Measurements from ENCODE around the gene FBN1. TPM values are rescaled to one million over a fixed set of nuclear protein-coding genes. Genes with fewer than 3 reads are reported as not detected.

FBN1 gene
- polyA plus RNA-seq, 2 of the 4 experiments (the other 2 are of a cell fraction), result 6.3 to 9.4 TPM

DNA sequence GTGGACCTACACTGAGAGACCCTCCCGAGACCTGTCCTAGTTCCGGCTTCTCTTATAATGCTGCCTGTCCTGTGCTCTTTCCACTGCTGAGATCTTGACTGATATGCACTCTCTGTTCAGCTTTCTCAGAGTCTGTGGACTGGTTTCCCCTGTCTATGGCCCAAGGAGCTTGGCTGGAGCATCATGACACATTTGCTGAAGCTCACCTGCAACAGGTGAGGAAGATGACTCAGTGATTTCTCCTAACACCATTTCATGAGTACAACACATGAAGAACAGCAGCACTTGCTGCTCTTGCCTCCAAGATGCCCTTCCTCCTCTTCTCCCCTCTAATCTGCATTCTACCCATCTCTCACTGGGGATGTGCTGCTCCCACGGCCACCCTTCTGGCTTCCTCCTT, 222.2 kb downstream of the FBN1 start:
- no peak overlapping the region for H3K4me2 ChIP-seq
- CTCF ChIA-PET, result no interaction called here
- POLR2A ChIA-PET, result no interaction called here
- FAIRE-seq (no peak), ATAC-seq (no peak), DNase-seq (ENCODE audit: low read depth in 1 of 2, low spot score in 1 of 2) (no peak)
- H3K27ac ChIP-seq, result no peak overlapping the region
- no peak overlapping the region for H3K4me3 ChIP-seq
- no peaks in the 10 kb centered on the region for H3K4me1 ChIP-seq
- TF ChIP-seq TFCP2L1 (CRISPR knock-in tag; IDR thresholded peaks at IDR 0.05) (no peak), JUNB (IDR thresholded peaks at IDR 0.05) (no peak)
- no peaks in the 10 kb centered on the region for H3K9me3 ChIP-seq
- 75% methylated on average over 3 of the region's 3 CpGs for WGBS (ENCODE audit: missing lambda C conversion rate)

DNA sequence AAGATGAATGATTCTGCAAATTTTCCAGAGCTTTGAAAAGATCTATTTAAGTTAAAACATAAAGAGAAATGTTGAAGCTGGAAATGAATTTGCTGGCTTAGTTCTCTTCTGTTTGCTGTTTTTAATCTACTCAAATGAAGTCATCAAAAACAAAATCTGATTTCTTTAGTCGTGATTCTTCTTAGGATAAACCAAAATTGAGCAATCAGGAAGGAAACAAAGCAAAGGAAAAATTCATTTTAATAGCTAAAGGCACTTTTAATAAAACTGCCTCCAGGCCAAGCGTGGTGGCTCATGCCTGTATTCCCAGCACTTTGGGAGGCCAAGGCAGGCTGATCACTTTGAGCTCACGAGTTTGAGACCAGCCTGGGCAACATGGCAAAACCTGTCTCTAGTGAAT, 223.1 kb downstream of the FBN1 start:
- FAIRE-seq, result no peak
- no peak for ATAC-seq
- no peak overlapping the region for H3K4me2 ChIP-seq
- H3K4me1 ChIP-seq, result no peaks in the 10 kb centered on the region
- TF ChIP-seq HOXB5 (CRISPR knock-in tag; IDR thresholded peaks at IDR 0.05) (no peak), POLR2A (IDR thresholded peaks at IDR 0.05; ENCODE audit: low read length) (no peak), JUNB (IDR thresholded peaks at IDR 0.05) (no peak), HOXA7 (CRISPR knock-in tag; IDR thresholded peaks at IDR 0.05) (no peak), CBX8 (IDR thresholded peaks at IDR 0.05) (no peak), RAD21 (conservative IDR thresholded peaks at IDR 0.05 in 1 of 2, IDR thresholded peaks at IDR 0.05 in 1 of 2) (no peak), FOSB (CRISPR knock-in tag; IDR thresholded peaks at IDR 0.05) (no peak)
- TF ChIP-seq, protein P1, sequence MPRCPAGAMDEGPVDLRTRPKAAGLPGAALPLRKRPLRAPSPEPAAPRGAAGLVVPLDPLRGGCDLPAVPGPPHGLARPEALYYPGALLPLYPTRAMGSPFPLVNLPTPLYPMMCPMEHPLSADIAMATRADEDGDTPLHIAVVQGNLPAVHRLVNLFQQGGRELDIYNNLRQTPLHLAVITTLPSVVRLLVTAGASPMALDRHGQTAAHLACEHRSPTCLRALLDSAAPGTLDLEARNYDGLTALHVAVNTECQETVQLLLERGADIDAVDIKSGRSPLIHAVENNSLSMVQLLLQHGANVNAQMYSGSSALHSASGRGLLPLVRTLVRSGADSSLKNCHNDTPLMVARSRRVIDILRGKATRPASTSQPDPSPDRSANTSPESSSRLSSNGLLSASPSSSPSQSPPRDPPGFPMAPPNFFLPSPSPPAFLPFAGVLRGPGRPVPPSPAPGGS (IDR thresholded peaks at IDR 0.05), result no peak
- TF ChIP-seq, protein P2, sequence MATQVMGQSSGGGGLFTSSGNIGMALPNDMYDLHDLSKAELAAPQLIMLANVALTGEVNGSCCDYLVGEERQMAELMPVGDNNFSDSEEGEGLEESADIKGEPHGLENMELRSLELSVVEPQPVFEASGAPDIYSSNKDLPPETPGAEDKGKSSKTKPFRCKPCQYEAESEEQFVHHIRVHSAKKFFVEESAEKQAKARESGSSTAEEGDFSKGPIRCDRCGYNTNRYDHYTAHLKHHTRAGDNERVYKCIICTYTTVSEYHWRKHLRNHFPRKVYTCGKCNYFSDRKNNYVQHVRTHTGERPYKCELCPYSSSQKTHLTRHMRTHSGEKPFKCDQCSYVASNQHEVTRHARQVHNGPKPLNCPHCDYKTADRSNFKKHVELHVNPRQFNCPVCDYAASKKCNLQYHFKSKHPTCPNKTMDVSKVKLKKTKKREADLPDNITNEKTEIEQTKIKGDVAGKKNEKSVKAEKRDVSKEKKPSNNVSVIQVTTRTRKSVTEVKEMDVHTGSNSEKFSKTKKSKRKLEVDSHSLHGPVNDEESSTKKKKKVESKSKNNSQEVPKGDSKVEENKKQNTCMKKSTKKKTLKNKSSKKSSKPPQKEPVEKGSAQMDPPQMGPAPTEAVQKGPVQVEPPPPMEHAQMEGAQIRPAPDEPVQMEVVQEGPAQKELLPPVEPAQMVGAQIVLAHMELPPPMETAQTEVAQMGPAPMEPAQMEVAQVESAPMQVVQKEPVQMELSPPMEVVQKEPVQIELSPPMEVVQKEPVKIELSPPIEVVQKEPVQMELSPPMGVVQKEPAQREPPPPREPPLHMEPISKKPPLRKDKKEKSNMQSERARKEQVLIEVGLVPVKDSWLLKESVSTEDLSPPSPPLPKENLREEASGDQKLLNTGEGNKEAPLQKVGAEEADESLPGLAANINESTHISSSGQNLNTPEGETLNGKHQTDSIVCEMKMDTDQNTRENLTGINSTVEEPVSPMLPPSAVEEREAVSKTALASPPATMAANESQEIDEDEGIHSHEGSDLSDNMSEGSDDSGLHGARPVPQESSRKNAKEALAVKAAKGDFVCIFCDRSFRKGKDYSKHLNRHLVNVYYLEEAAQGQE (IDR thresholded peaks at IDR 0.05), result no peak
- TF ChIP-seq, protein P3, sequence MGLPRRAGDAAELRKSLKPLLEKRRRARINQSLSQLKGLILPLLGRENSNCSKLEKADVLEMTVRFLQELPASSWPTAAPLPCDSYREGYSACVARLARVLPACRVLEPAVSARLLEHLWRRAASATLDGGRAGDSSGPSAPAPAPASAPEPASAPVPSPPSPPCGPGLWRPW (IDR thresholded peaks at IDR 0.05), result no peak
- H3K27ac ChIP-seq, result no peak overlapping the region
- no peak for DNase-seq (ENCODE audit: low read depth in 1 of 2, low spot score in 1 of 2)
- WGBS (ENCODE audit: missing lambda C conversion rate), result 67% methylated on average over 3 of the region's 3 CpGs
- CTCF ChIA-PET, result no interaction called here
- H3K9me3 ChIP-seq, result no peaks in the 10 kb centered on the region
- POLR2A ChIA-PET, result no interaction called here
- no peak overlapping the region for H3K4me3 ChIP-seq

DNA sequence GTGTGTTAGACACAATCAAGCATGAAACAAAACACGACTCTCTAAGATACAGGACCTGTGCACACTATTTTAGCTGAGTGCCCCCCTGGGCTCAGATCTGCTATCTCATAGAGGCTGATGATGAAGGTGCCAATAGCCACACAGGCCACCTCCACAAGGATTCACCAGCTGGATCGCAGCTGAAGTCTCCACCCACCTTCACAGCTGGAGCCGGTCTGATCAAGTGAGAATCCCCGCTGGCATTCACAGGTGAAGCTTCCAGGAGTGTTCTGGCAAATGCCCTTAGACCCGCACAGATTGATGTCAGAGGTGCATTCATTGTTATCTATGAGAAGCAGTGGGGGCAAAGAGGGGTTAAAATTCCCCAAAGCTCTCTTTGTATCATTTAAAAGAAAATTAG, 224.1 kb downstream of the FBN1 start:
- Histone ChIP-seq H3K4me2 (no peak overlapping the region), H3K4me1 (no peaks in the 10 kb centered on the region), H3K27ac (no peak overlapping the region), H3K4me3 (no peak overlapping the region), H3K9me3 (no peaks in the 10 kb centered on the region)
- no peak for ATAC-seq
- FAIRE-seq, result no peak
- 86% methylated on average over 3 of the region's 5 CpGs for WGBS (ENCODE audit: missing lambda C conversion rate)
- ChIA-PET POLR2A (no interaction called here), CTCF (interaction anchor here (1.2 to 1.5 kb wide), 2 partner anchors 27 to 440 kb away, joined by 3 to 4 read pairs; no protein-coding TSS in a partner anchor)
- DNase-seq (ENCODE audit: low read depth in 1 of 2, low spot score in 1 of 2), result no peak
- no peak for TF ChIP-seq CHD2 (IDR thresholded peaks at IDR 0.05; ENCODE audit: low read length, partially characterized antibody)
- no peak for TF ChIP-seq POLR2AphosphoS2 (conservative IDR thresholded peaks at IDR 0.05; ENCODE audit: low read length)
- TF ChIP-seq, protein P4, sequence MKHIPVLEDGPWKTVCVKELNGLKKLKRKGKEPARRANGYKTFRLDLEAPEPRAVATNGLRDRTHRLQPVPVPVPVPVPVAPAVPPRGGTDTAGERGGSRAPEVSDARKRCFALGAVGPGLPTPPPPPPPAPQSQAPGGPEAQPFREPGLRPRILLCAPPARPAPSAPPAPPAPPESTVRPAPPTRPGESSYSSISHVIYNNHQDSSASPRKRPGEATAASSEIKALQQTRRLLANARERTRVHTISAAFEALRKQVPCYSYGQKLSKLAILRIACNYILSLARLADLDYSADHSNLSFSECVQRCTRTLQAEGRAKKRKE (CRISPR knock-in tag; IDR thresholded peaks at IDR 0.05; ENCODE audit: low read depth), result no peak
- no peak for TF ChIP-seq MAFK (IDR thresholded peaks at IDR 0.05; ENCODE audit: partially characterized antibody)
- TF ChIP-seq RCOR1 (IDR thresholded peaks at IDR 0.05; ENCODE audit: low read depth, low read length), result no peak
- TF ChIP-seq ZFP36 (IDR thresholded peaks at IDR 0.05; ENCODE audit: borderline replicate concordance, partially characterized antibody), result no peak
- TF ChIP-seq HEYL (CRISPR knock-in tag; IDR thresholded peaks at IDR 0.05), result no peak
- TF ChIP-seq CBX2 (IDR thresholded peaks at IDR 0.05; ENCODE audit: borderline replicate concordance, low read depth), result no peak
- no peak for TF ChIP-seq JUN (IDR thresholded peaks at IDR 0.05)
- no peak for TF ChIP-seq PHF8 (IDR thresholded peaks at IDR 0.05; ENCODE audit: borderline replicate concordance, low read depth)
- TF ChIP-seq, protein P5, sequence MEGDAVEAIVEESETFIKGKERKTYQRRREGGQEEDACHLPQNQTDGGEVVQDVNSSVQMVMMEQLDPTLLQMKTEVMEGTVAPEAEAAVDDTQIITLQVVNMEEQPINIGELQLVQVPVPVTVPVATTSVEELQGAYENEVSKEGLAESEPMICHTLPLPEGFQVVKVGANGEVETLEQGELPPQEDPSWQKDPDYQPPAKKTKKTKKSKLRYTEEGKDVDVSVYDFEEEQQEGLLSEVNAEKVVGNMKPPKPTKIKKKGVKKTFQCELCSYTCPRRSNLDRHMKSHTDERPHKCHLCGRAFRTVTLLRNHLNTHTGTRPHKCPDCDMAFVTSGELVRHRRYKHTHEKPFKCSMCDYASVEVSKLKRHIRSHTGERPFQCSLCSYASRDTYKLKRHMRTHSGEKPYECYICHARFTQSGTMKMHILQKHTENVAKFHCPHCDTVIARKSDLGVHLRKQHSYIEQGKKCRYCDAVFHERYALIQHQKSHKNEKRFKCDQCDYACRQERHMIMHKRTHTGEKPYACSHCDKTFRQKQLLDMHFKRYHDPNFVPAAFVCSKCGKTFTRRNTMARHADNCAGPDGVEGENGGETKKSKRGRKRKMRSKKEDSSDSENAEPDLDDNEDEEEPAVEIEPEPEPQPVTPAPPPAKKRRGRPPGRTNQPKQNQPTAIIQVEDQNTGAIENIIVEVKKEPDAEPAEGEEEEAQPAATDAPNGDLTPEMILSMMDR (IDR thresholded peaks at IDR 0.05), result no peak
- no peak for TF ChIP-seq BHLHE40 (IDR thresholded peaks at IDR 0.05; ENCODE audit: low read depth, low read length)
- TF ChIP-seq SREBF2 (IDR thresholded peaks at IDR 0.05), result no peak
- TF ChIP-seq, protein P6, sequence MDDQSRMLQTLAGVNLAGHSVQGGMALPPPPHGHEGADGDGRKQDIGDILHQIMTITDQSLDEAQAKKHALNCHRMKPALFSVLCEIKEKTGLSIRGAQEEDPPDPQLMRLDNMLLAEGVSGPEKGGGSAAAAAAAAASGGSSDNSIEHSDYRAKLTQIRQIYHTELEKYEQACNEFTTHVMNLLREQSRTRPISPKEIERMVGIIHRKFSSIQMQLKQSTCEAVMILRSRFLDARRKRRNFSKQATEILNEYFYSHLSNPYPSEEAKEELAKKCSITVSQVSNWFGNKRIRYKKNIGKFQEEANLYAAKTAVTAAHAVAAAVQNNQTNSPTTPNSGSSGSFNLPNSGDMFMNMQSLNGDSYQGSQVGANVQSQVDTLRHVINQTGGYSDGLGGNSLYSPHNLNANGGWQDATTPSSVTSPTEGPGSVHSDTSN (IDR thresholded peaks at IDR 0.05), result no peak
- no peak for TF ChIP-seq CHD4 (IDR thresholded peaks at IDR 0.05; ENCODE audit: borderline replicate concordance)
